HG03457 (cell line): ENCODE results near the gene PLPP7.

ENCODE experiments used
- ATAC-seq: cut with Tn5 transposase; IDR thresholded peaks from one replicate; pipeline ENCODE4 v1.9.1; 2021; ENCODE audit warnings: moderate number of reproducible peaks; ENCODE audit not compliant: unreplicated experiment

Gene PLPP7

GRCh38 chr9:131280660-131281059 is 8.9 kb upstream of the PLPP7 start:
- ATAC-seq = no peak

GRCh38 chr9:131281119-131281965 is 8.2 kb upstream of the PLPP7 start:
- no peak for ATAC-seq

GRCh38 chr9:131282175-131282574 is 7.3 kb upstream of the PLPP7 start:
- no peak for ATAC-seq

GRCh38 chr9:131282688-131283422 is 6.7 kb upstream of the PLPP7 start:
- ATAC-seq = no peak

- ATAC-seq = no peak
These were observed 4.7 kb upstream of the PLPP7 start for GRCh38 chr9:131284856-131285255.

GRCh38 chr9:131287359-131287758 is 2.2 kb upstream of the PLPP7 start:
- no peak for ATAC-seq

GRCh38 chr9:131288217-131288616 is 1.3 kb upstream of the PLPP7 start:
- no peak for ATAC-seq

GRCh38 chr9:131290036-131290766 is 678 bp downstream of the PLPP7 start:
- ATAC-seq = no peak

- ATAC-seq = no peak
These were observed 1.3 kb downstream of the PLPP7 start for GRCh38 chr9:131290767-131291370.

GRCh38 chr9:131291795-131292315 is 2.3 kb downstream of the PLPP7 start:
- ATAC-seq = no peak

GRCh38 chr9:131292937-131293336 is 3.4 kb downstream of the PLPP7 start:
- no peak for ATAC-seq

- no peak for ATAC-seq
These were observed 6.9 kb downstream of the PLPP7 start for GRCh38 chr9:131296460-131296859.

- ATAC-seq = no peak
These were observed 7.5 kb downstream of the PLPP7 start for GRCh38 chr9:131296906-131297500.

GRCh38 chr9:131297903-131298302 is 8.4 kb downstream of the PLPP7 start:
- ATAC-seq = no peak

GRCh38 chr9:131298341-131298740 is 8.8 kb downstream of the PLPP7 start:
- no peak for ATAC-seq

GRCh38 chr9:131298816-131299215 is 9.3 kb downstream of the PLPP7 start:
- no peak for ATAC-seq

- no peak for ATAC-seq
These were observed 9.9 kb downstream of the PLPP7 start for GRCh38 chr9:131299346-131299960.

GRCh38 chr9:131299961-131300347 is 10.4 kb downstream of the PLPP7 start:
- no peak for ATAC-seq

GRCh38 chr9:131300444-131300843 is 10.9 kb downstream of the PLPP7 start:
- ATAC-seq = no peak
